PC-3 (cell line): Measurements from ENCODE around the gene PRDM11.

Experiments used
- CTCF ChIP-seq: fragments of 300-600 bp; sonication (generic); conservative IDR thresholded peaks from 2 replicates; pipeline ENCODE4 v1.5.1; 2017; ENCODE audit warnings: antibody characterized with exemption, low read depth, mild to moderate bottlenecking, low read length
- EZH2phosphoT487 ChIP-seq: fragments of 300-600 bp; sonication (generic); IDR thresholded peaks from 2 replicates; pipeline ENCODE4 v1.6.1; 2018; ENCODE audit warnings: mild to moderate bottlenecking, antibody characterized with exemption, low read length, borderline replicate concordance

GRCh38 chr11:45180848-45181192 is 34.4 kb downstream of the PRDM11 start:
- no peak for TF ChIP-seq CTCF
- no peak for TF ChIP-seq EZH2phosphoT487
